NCI-H748 treated with DMSO at 0.1 percent for 48 hours (cell line): Measurements from ENCODE around the gene KCNMA1.

ENCODE experiments used
- DNase-seq: peaks from one replicate; lab custom pipeline; 2025; lab: John Stamatoyannopoulos, UW

KCNMA1 gene

GRCh38 chr10:77151408-77151807, 486.2 kb downstream of the KCNMA1 start:
- no peak for DNase-seq

- no peak for DNase-seq
Observed at GRCh38 chr10:77149706-77150105, 487.9 kb downstream of the KCNMA1 start.

- no peak for DNase-seq
Observed at GRCh38 chr10:77149001-77149400, 488.6 kb downstream of the KCNMA1 start.

- DNase-seq = no peak
Observed at GRCh38 chr10:77147871-77148270, 489.7 kb downstream of the KCNMA1 start.

GRCh38 chr10:77146712-77147336, 490.8 kb downstream of the KCNMA1 start:
- DNase-seq = no peak

- DNase-seq = no peak
Observed at GRCh38 chr10:77144656-77145055, 493.0 kb downstream of the KCNMA1 start.

- DNase-seq = no peak
Observed at GRCh38 chr10:77139252-77140160, 498.1 kb downstream of the KCNMA1 start.

GRCh38 chr10:77138541-77138940, 499.1 kb downstream of the KCNMA1 start:
- DNase-seq = no peak

- no peak for DNase-seq
Observed at GRCh38 chr10:77135555-77135954, 502.1 kb downstream of the KCNMA1 start.

GRCh38 chr10:77131214-77131613, 506.4 kb downstream of the KCNMA1 start:
- no peak for DNase-seq

GRCh38 chr10:77127243-77127642, 510.4 kb downstream of the KCNMA1 start:
- no peak for DNase-seq

- DNase-seq = no peak
Observed at GRCh38 chr10:77125231-77125630, 512.4 kb downstream of the KCNMA1 start.

GRCh38 chr10:77123330-77123729, 514.3 kb downstream of the KCNMA1 start:
- DNase-seq = no peak

- DNase-seq = no peak
Observed at GRCh38 chr10:77121829-77122228, 515.8 kb downstream of the KCNMA1 start.

GRCh38 chr10:77120666-77121376, 516.8 kb downstream of the KCNMA1 start:
- DNase-seq = no peak

- no peak for DNase-seq
Observed at GRCh38 chr10:77120012-77120411, 517.6 kb downstream of the KCNMA1 start.

GRCh38 chr10:77118603-77119282, 518.9 kb downstream of the KCNMA1 start:
- no peak for DNase-seq

- DNase-seq = no peak
Observed at GRCh38 chr10:77117501-77117900, 520.1 kb downstream of the KCNMA1 start.

- DNase-seq = no peak
Observed at GRCh38 chr10:77116904-77117303, 520.7 kb downstream of the KCNMA1 start.

- DNase-seq = no peak
Observed at GRCh38 chr10:77114181-77114821, 523.3 kb downstream of the KCNMA1 start.
